ENCODE data around the gene PHLPP1.

Gene PHLPP1

GRCh38 chr18:62939926-62940325 lies 224.6 kb downstream of the PHLPP1 start:
- no peak for TF ChIP-seq PATZ1 (CRISPR knock-in tag; IDR thresholded peaks at IDR 0.05; ENCODE audit: borderline replicate concordance)
- TF ChIP-seq ESRRG (CRISPR knock-in tag; IDR thresholded peaks at IDR 0.05): no peak
- TF ChIP-seq PPARA (CRISPR knock-in tag; IDR thresholded peaks at IDR 0.05; ENCODE audit: borderline replicate concordance): no peak
- ATAC-seq: no peak

- no peak for ATAC-seq
Measured at GRCh38 chr18:62942578-62942977, 227.2 kb downstream of the PHLPP1 start.

More at GRCh38 chr18:62942578-62942977, 227.2 kb downstream of the PHLPP1 start:
- no peak for TF ChIP-seq OSR1 (CRISPR knock-in tag; IDR thresholded peaks at IDR 0.05)
- no peak for TF ChIP-seq CREB5 (CRISPR knock-in tag; IDR thresholded peaks at IDR 0.05; ENCODE audit: low read depth)
- no peak for TF ChIP-seq CSRNP3 (CRISPR knock-in tag; IDR thresholded peaks at IDR 0.05)
- TF ChIP-seq GLIS3 (CRISPR knock-in tag; IDR thresholded peaks at IDR 0.05): no peak
- TF ChIP-seq PPARA (CRISPR knock-in tag; IDR thresholded peaks at IDR 0.05; ENCODE audit: borderline replicate concordance): no peak
- no peak for TF ChIP-seq CSDC2 (CRISPR knock-in tag; IDR thresholded peaks at IDR 0.05)
- TF ChIP-seq ZNF70 (CRISPR knock-in tag; IDR thresholded peaks at IDR 0.05): no peak
- no peak for TF ChIP-seq ZNF8 (CRISPR knock-in tag; IDR thresholded peaks at IDR 0.05)
- no peak for TF ChIP-seq BACH2 (CRISPR knock-in tag; IDR thresholded peaks at IDR 0.05; ENCODE audit: borderline replicate concordance)
- TF ChIP-seq TSHZ2 (CRISPR knock-in tag; IDR thresholded peaks at IDR 0.05): no peak
- TF ChIP-seq PATZ1 (CRISPR knock-in tag; IDR thresholded peaks at IDR 0.05; ENCODE audit: borderline replicate concordance): no peak
- no peak for TF ChIP-seq SNAI2 (CRISPR knock-in tag; IDR thresholded peaks at IDR 0.05)
- TF ChIP-seq ISL1 (CRISPR knock-in tag; IDR thresholded peaks at IDR 0.05): no peak
- no peak for TF ChIP-seq POU6F1 (CRISPR knock-in tag; IDR thresholded peaks at IDR 0.05; ENCODE audit: borderline replicate concordance, low read depth)

All from SK-N-SH treated with all-trans-retinoic acid at 6 μM for 48 hours (cell line).